Liver (tissue), 9 donors: ENCODE measurements around the gene KNTC1. TPM values are rescaled to one million over a fixed set of nuclear protein-coding genes. Genes with fewer than 3 reads are reported as not detected.

ENCODE experiments used
- DNase-seq: peaks from one replicate; pipeline ENCODE4 v3.0.0-alpha.2; 2017; ENCODE audit warnings: low spot score
- H3K27ac ChIP-seq, 2 donors: one replicate each; pipeline ENCODE4 v1.7.0; 2013; ENCODE audit warnings: inconsistent platforms in 2 of 2, low read length in 2 of 2, control low read depth in 1 of 2, low read depth in 1 of 2, mild to moderate bottlenecking in 1 of 2
- H3K27me3 ChIP-seq, 4 donors: one replicate each; pipeline versions ENCODE4 v1.6.1 to v1.7.0; 2013; ENCODE audit warnings: low read length in 3 of 4, inconsistent platforms in 1 of 4, mild to moderate bottlenecking in 1 of 4, moderate library complexity in 1 of 4; ENCODE audit not compliant: control insufficient read depth in 4 of 4, insufficient read depth in 4 of 4
- H3K36me3 ChIP-seq, 4 donors: one replicate each; pipeline versions ENCODE4 v1.6.1 to v1.7.0; 2013; ENCODE audit warnings: low read length in 3 of 4, mild to moderate bottlenecking in 3 of 4, low read depth in 1 of 4, moderate library complexity in 1 of 4; ENCODE audit not compliant: control insufficient read depth in 4 of 4, insufficient read depth in 3 of 4
- H3K4me1 ChIP-seq, 4 donors: one replicate each; pipeline versions ENCODE4 v1.6.1 to v1.7.0; 2013; ENCODE audit warnings: low read length in 3 of 4, mild to moderate bottlenecking in 3 of 4, moderate library complexity in 1 of 4; ENCODE audit not compliant: control insufficient read depth in 4 of 4, insufficient read depth in 4 of 4
- H3K4me3 ChIP-seq, 3 donors: one replicate each; pipeline versions ENCODE4 v1.6.1 to v1.7.0; 2013; ENCODE audit warnings: low read length in 3 of 3, control low read depth in 1 of 3, low read depth in 1 of 3, mild to moderate bottlenecking in 1 of 3
- H3K9ac ChIP-seq, 2 donors: one replicate each; pipeline ENCODE4 v1.7.0; 2013; ENCODE audit warnings: low read length in 2 of 2, mild to moderate bottlenecking in 2 of 2, moderate library complexity in 2 of 2, control low read depth in 1 of 2, low read depth in 1 of 2
- H3K9me3 ChIP-seq, 4 donors: one replicate each; pipeline versions ENCODE4 v1.6.1 to v1.7.0; 2013; ENCODE audit warnings: low read length in 3 of 4; ENCODE audit not compliant: control insufficient read depth in 4 of 4
- EGR1 ChIP-seq, 2 donors: IDR thresholded peaks; 2 replicates each; pipeline ENCODE4 v1.6.1; 2016 to 2018; ENCODE audit warnings: antibody characterized with exemption in 2 of 2, low read depth in 2 of 2
- FOXA1 ChIP-seq: IDR thresholded peaks from 2 replicates; pipeline ENCODE4 v1.6.1; 2016; ENCODE audit warnings: antibody characterized with exemption
- FOXA2 ChIP-seq: IDR thresholded peaks from 2 replicates; pipeline ENCODE4 v1.6.1; 2016; ENCODE audit warnings: antibody characterized with exemption
- GABPA ChIP-seq, 2 donors: IDR thresholded peaks in 1 of 2; conservative IDR thresholded peaks in 1 of 2; 2 replicates each; pipeline ENCODE4 v1.6.1; 2016; ENCODE audit warnings: antibody characterized with exemption in 2 of 2, mild to moderate bottlenecking in 1 of 2, moderate library complexity in 1 of 2
- HNF4A ChIP-seq, 2 donors: conservative IDR thresholded peaks; 2 replicates each; pipeline ENCODE4 v1.6.1; 2016; ENCODE audit warnings: antibody characterized with exemption in 2 of 2, mild to moderate bottlenecking in 2 of 2
- HNF4G ChIP-seq: IDR thresholded peaks from 2 replicates; pipeline ENCODE4 v1.6.1; 2016; ENCODE audit warnings: antibody characterized with exemption
- JUND ChIP-seq, 2 donors: IDR thresholded peaks; 2 replicates each; pipeline ENCODE4 v1.6.1; 2016; ENCODE audit warnings: antibody characterized with exemption in 2 of 2
- NR2F2 ChIP-seq: IDR thresholded peaks from 2 replicates; pipeline ENCODE4 v1.6.1; 2016; ENCODE audit warnings: antibody characterized with exemption
- RAD21 ChIP-seq, 2 donors: IDR thresholded peaks; 2 replicates each; pipeline ENCODE4 v1.6.1; 2016; ENCODE audit warnings: antibody characterized with exemption in 2 of 2, mild to moderate bottlenecking in 2 of 2
- RXRA ChIP-seq, 2 donors: IDR thresholded peaks; 2 replicates each; pipeline ENCODE4 v1.6.1; 2017 to 2018; ENCODE audit warnings: antibody characterized with exemption in 2 of 2, mild to moderate bottlenecking in 1 of 2
- SP1 ChIP-seq: IDR thresholded peaks from 2 replicates; pipeline ENCODE4 v1.6.1; 2018; ENCODE audit warnings: antibody characterized with exemption, mild to moderate bottlenecking
- WGBS: extraction: QIAGEN DNeasy Blood & Tissue Kit; methylation state at CpG from one replicate; pipeline ENCODE4 v1.1.7; 2013; 5-methylcytosine and 5-hydroxymethylcytosine counted together
- polyA plus RNA-seq, 2 donors: library from polyadenylated mRNA; stranded (reverse) in 1 of 2; unstranded in 1 of 2; fragments of 200-250 nt in 1 of 2; fragments of >200 nt in 1 of 2; fragmentation: Nextera tagmentation in 1 of 2; extraction: Ambion mirVana in 1 of 2; gene quantifications; one replicate each; pipeline versions ENCODE4 v1.2.1 to v1.2.3, GENCODE V29; 2013 to 2015
- total RNA-seq, 2 donors: library from RNA; depleted of rRNA; stranded (reverse); fragments of >200 nt; gene quantifications; one replicate each; pipeline ENCODE4 v1.2.3, GENCODE V29; 2014
- TF ChIP-seq, protein P1 (sequence below): IDR thresholded peaks from 2 replicates; pipeline ENCODE4 v1.6.1; 2016; ENCODE audit warnings: antibody characterized with exemption
- TF ChIP-seq, protein P2 (sequence below): IDR thresholded peaks from 2 replicates; pipeline ENCODE4 v1.6.1; 2016; ENCODE audit warnings: antibody characterized with exemption
- TF ChIP-seq, protein P3 (sequence below): IDR thresholded peaks from 2 replicates; pipeline ENCODE4 v1.6.1; 2016; ENCODE audit warnings: antibody characterized with exemption
- TF ChIP-seq, protein P4 (sequence below): IDR thresholded peaks from 2 replicates; pipeline ENCODE4 v1.6.1; 2016; ENCODE audit warnings: antibody characterized with exemption, mild to moderate bottlenecking
- TF ChIP-seq, protein P5 (sequence below): fragments of 150-350 bp; IDR thresholded peaks from 2 replicates; pipeline ENCODE4 v1.5.1; 2017; ENCODE audit warnings: improper control_type of control experiment, low read depth, low read length; ENCODE audit not compliant: missing input control
- donor health status: healthy.
- donor health status: healthy.
- donor health status: healthy.
- donor health status: healthy.
- donor health status: healthy.

KNTC1 gene
- total and polyA plus RNA-seq, 4 donors: 1.3 to 34.7 (median 4.0) TPM

DNA sequence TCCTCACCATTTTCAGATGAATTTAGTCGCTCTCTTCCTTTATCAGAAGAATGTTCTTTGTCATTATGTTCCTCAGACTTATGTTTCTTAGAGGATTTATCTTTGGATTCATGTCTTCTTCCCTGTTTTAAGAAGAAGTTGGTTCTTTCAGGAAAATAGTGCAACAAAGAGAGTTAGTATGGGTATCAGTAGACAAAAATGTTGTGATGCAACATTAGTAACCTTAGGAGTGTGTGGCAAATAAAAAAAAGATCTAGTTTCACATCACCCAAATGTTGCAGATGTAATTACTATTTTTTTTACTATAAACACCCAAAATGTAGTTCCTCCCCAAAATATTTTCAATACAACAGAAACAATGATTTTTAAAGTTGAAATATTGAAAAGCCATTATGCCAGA, 8.1 kb upstream of the KNTC1 start:
- peaks cover 15 to 78% (median 72%) of the 10 kb centered on the region in 4 donors for H3K36me3 ChIP-seq

DNA sequence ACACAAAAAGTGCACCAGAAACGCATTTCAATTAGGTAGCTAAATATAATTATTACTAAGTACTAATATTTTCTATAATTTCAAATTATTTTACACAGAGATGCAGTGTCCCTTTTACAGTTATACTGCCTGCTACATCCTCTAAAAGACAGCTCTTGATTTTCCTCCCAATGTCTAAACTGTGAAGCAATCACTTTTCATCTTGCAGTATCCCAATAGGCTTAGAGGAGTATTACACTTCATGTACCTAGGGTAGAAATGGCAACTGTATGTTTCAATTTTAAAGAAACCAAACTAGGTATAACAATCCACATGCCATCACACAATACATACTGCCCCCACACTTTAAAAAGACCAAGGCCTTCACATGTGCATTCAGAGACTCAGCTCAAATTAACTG, 7.6 kb upstream of the KNTC1 start:
- no peaks in the 10 kb centered on the region for H3K27me3 ChIP-seq
- peaks cover 0 to 22% (median 14%) of the 10 kb centered on the region in 4 donors for H3K4me1 ChIP-seq
- H3K27ac ChIP-seq: no peak overlapping the region
- 91% methylated on average over 1 of the region's 1 CpG for WGBS
- H3K9me3 ChIP-seq: no peaks in the 10 kb centered on the region
- H3K4me3 ChIP-seq: no peak overlapping the region
- no peak overlapping the region for H3K9ac ChIP-seq
- no peak for DNase-seq
- H3K36me3 ChIP-seq: peaks cover 15 to 78% (median 70%) of the 10 kb centered on the region in 4 donors
- TF ChIP-seq RXRA (IDR thresholded peaks at IDR 0.05) (no peak), FOXA2 (no peak), NR2F2 (no peak), HNF4A (conservative IDR thresholded peaks at IDR 0.05) (no peak), GABPA (IDR thresholded peaks at IDR 0.05 in 1 of 2, conservative IDR thresholded peaks at IDR 0.05 in 1 of 2) (no peak), HNF4G (no peak), EGR1 (IDR thresholded peaks at IDR 0.05; ENCODE audit: low read depth in 2 of 2) (no peak)
- TF ChIP-seq, protein P1, sequence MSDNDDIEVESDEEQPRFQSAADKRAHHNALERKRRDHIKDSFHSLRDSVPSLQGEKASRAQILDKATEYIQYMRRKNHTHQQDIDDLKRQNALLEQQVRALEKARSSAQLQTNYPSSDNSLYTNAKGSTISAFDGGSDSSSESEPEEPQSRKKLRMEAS: no peak
- TF ChIP-seq, protein P2, sequence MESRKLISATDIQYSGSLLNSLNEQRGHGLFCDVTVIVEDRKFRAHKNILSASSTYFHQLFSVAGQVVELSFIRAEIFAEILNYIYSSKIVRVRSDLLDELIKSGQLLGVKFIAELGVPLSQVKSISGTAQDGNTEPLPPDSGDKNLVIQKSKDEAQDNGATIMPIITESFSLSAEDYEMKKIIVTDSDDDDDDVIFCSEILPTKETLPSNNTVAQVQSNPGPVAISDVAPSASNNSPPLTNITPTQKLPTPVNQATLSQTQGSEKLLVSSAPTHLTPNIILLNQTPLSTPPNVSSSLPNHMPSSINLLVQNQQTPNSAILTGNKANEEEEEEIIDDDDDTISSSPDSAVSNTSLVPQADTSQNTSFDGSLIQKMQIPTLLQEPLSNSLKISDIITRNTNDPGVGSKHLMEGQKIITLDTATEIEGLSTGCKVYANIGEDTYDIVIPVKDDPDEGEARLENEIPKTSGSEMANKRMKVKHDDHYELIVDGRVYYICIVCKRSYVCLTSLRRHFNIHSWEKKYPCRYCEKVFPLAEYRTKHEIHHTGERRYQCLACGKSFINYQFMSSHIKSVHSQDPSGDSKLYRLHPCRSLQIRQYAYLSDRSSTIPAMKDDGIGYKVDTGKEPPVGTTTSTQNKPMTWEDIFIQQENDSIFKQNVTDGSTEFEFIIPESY: no peak
- TF ChIP-seq, protein P3, sequence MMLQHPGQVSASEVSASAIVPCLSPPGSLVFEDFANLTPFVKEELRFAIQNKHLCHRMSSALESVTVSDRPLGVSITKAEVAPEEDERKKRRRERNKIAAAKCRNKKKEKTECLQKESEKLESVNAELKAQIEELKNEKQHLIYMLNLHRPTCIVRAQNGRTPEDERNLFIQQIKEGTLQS: no peak
- TF ChIP-seq, protein P4, sequence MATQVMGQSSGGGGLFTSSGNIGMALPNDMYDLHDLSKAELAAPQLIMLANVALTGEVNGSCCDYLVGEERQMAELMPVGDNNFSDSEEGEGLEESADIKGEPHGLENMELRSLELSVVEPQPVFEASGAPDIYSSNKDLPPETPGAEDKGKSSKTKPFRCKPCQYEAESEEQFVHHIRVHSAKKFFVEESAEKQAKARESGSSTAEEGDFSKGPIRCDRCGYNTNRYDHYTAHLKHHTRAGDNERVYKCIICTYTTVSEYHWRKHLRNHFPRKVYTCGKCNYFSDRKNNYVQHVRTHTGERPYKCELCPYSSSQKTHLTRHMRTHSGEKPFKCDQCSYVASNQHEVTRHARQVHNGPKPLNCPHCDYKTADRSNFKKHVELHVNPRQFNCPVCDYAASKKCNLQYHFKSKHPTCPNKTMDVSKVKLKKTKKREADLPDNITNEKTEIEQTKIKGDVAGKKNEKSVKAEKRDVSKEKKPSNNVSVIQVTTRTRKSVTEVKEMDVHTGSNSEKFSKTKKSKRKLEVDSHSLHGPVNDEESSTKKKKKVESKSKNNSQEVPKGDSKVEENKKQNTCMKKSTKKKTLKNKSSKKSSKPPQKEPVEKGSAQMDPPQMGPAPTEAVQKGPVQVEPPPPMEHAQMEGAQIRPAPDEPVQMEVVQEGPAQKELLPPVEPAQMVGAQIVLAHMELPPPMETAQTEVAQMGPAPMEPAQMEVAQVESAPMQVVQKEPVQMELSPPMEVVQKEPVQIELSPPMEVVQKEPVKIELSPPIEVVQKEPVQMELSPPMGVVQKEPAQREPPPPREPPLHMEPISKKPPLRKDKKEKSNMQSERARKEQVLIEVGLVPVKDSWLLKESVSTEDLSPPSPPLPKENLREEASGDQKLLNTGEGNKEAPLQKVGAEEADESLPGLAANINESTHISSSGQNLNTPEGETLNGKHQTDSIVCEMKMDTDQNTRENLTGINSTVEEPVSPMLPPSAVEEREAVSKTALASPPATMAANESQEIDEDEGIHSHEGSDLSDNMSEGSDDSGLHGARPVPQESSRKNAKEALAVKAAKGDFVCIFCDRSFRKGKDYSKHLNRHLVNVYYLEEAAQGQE: no peak

More for the DNA sequence above, 8.1 kb upstream of the KNTC1 start:
- Histone ChIP-seq H3K4me1 (peaks cover 0 to 17% (median 9%) of the 10 kb centered on the region in 4 donors), H3K27ac (no peak overlapping the region), H3K4me3 (no peak overlapping the region), H3K27me3 (no peaks in the 10 kb centered on the region), H3K9me3 (no peaks in the 10 kb centered on the region), H3K9ac (no peak overlapping the region)
- no peak for DNase-seq
- TF ChIP-seq, protein P5, sequence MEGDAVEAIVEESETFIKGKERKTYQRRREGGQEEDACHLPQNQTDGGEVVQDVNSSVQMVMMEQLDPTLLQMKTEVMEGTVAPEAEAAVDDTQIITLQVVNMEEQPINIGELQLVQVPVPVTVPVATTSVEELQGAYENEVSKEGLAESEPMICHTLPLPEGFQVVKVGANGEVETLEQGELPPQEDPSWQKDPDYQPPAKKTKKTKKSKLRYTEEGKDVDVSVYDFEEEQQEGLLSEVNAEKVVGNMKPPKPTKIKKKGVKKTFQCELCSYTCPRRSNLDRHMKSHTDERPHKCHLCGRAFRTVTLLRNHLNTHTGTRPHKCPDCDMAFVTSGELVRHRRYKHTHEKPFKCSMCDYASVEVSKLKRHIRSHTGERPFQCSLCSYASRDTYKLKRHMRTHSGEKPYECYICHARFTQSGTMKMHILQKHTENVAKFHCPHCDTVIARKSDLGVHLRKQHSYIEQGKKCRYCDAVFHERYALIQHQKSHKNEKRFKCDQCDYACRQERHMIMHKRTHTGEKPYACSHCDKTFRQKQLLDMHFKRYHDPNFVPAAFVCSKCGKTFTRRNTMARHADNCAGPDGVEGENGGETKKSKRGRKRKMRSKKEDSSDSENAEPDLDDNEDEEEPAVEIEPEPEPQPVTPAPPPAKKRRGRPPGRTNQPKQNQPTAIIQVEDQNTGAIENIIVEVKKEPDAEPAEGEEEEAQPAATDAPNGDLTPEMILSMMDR: no peak
- TF ChIP-seq NR2F2 (no peak), FOXA1 (no peak), SP1 (no peak), JUND (IDR thresholded peaks at IDR 0.05) (no peak), HNF4G (no peak), RAD21 (IDR thresholded peaks at IDR 0.05) (no peak), FOXA2 (no peak), RXRA (IDR thresholded peaks at IDR 0.05) (no peak)
- TF ChIP-seq, protein P4: no peak
- TF ChIP-seq, protein P1: no peak
- WGBS: 90% methylated on average over 1 of the region's 1 CpG
